Measurements from ENCODE around the gene DPY30.
"Not testable (repeated sequence)": the region's sequence is repeated elsewhere in the genome, so short reads cannot be mapped to it uniquely, and the experiment has no call there.

DNA sequence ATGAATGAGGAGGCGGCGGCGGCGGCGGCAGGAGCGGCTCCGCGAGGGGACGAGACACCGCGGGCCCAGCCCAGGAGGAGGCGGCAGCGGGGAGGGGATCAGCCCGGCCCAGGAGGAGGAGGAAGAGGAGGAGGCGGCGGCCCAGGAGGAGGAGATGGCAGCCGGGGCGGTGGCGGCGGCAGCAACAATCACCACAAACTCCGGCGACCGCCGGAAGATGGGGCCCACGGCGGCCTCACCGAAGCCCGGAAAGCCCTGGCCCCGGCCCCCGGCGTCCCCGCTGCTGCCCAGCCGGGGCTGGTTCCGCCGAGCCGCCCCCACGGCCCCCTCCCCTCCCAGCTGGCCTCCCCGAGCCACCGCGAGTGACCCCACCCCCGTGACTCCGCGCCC is 29.3 kb downstream of the DPY30 start:
- TF ChIP-seq, protein P1, sequence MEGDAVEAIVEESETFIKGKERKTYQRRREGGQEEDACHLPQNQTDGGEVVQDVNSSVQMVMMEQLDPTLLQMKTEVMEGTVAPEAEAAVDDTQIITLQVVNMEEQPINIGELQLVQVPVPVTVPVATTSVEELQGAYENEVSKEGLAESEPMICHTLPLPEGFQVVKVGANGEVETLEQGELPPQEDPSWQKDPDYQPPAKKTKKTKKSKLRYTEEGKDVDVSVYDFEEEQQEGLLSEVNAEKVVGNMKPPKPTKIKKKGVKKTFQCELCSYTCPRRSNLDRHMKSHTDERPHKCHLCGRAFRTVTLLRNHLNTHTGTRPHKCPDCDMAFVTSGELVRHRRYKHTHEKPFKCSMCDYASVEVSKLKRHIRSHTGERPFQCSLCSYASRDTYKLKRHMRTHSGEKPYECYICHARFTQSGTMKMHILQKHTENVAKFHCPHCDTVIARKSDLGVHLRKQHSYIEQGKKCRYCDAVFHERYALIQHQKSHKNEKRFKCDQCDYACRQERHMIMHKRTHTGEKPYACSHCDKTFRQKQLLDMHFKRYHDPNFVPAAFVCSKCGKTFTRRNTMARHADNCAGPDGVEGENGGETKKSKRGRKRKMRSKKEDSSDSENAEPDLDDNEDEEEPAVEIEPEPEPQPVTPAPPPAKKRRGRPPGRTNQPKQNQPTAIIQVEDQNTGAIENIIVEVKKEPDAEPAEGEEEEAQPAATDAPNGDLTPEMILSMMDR (IDR thresholded peaks at IDR 0.05) = not testable (repeated sequence)
- not testable (repeated sequence) for TF ChIP-seq POLR2A (IDR thresholded peaks at IDR 0.05)

All from right lobe of liver (tissue), 4 donors.